HG02885 (cell line): ENCODE data around the gene ZNF620.
"Not testable (repeated sequence)": the region's sequence is repeated elsewhere in the genome, so short reads cannot be mapped to it uniquely, and the experiment has no call there.

Source experiments
- ATAC-seq: cut with Tn5 transposase; IDR thresholded peaks from one replicate; pipeline ENCODE4 v1.9.1; 2021; ENCODE audit warnings: mild to moderate bottlenecking; ENCODE audit not compliant: unreplicated experiment, poor library complexity

ZNF620 gene

DNA sequence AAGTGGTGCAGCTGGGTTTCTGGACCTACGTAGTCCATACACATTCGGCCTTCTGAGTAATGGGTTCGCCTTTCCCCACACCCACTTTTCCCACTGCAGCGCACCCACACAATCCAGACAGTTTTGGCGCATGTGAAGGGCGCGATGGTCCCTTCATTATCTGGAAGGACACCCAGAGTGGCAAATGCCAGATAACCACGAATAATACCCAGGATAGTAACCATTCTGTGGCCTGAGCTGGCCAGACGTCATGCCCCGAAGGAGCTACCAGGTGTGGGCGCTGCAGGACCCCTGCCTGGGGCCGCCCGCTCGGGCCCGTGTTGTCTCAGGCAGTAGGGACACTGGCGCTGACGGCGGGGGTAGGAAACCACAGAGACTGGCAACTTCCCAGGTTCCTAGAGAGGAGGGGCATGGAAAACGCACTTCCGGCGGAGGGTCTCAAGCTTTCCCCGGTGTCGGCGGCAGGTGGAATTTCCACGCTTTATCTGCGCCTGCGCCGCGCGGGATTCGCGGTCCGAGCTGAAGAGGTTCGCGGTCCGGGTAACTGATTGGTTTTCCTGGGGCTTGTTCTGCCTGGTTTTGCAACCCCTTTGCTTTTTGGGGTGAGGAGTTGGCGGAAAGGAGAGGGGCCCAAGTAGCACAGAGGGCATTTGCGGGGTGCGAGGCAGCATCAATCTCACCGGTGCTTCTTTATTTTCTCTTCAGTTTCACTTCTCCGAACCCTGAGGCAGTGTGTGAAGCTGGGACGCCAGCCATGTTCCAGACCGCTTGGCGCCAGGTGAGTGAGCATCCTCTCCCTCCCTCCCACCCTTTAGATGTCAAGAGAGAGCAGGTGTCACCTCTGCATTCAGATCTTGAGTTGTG is at the start of gene ZNF620:
TSS of gene ZNF620 (plus strand) at position 441 of the 864 bp plus-strand sequence. CDS start at position 755, 314 bp downstream.
- peak; percentile 76 for ATAC-seq

GRCh38 chr3:40456279-40456939 is 49.4 kb upstream of the ZNF620 start:
- no peak for ATAC-seq

DNA sequence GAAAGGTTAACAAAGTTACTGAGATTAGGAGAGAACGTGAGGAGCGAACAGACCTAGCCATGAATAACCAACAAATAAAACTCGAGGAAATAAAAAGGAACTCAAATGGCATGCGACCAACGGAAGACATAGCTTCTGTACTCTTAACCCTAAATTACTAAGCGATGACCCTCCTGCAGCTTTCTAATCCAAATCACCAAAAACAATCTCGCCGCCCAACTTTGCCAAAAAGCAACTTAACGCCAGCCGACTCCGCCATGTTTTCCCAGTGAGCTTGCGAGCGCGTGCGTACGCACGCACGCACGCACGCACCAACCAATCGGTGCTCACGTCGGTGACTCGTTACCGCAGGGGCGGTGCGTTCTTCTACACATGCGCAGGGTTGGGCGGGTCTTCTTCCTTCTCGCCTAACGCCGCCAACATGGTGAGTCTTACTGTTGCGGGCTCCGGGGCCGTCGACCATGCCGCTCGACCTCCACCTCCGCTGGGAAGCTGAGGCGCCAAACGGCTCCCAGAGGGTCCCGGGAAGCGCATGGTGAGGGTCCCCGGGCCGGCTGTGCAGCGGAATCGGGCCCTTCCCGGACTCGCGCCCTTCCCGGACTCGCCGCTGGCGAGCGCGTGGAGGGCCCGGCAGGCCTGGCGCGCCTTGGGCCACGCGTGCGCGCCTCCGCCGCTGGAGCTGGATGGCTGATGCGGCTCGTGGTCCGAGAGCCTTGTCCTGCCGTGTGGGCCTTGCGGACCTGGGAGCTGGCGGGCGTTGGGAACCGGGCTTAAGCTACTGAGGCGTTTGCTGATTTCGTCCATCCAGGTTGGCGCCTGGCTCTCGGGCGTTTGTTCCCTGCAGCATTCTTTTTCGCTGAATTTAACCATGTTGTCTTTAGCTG is 48.7 kb upstream of the ZNF620 start, which contains the start of gene RPL14:
TSS of gene RPL14 (plus strand) at position 400 of the 884 bp plus-strand sequence. CDS start at position 533, 133 bp downstream.
- peak; percentile 69 for ATAC-seq

DNA sequence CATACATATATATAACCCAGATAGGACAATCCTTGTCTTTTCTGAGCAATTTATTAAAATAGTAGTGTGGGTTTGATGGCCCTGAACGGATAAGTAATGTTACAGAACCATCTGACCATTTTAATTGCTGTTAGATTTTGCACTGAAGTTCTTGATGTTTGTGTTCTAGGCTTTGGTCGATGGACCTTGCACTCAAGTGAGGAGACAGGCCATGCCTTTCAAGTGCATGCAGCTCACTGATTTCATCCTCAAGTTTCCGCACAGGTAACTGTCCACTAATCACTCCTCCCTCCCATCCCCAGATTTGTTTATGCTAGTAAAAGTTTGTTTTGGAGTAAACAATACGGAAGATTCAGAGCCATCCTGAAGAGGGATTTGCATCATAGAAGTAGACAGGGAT is 47.4 kb upstream of the ZNF620 start:
- no peak for ATAC-seq

DNA sequence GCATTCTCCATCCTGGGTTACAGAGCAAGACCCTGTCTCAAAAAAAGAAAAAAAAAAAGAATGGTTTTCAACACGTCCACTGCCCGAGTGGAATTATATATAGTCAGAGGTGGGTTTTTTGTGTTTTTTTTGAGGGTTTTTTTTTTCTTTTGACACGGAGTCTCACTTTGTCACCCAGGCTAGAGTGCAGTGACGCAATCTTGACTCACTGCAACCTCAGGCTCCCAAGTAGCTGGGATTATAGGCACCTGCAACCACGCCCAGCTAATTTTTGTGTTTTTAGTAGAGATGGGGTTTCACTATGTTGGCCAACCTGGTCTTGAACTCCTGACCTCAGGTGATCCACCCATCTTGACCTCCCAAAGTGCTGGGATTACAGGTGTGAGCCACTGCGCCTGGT is 45.4 kb upstream of the ZNF620 start:
- not testable (repeated sequence) for ATAC-seq

DNA sequence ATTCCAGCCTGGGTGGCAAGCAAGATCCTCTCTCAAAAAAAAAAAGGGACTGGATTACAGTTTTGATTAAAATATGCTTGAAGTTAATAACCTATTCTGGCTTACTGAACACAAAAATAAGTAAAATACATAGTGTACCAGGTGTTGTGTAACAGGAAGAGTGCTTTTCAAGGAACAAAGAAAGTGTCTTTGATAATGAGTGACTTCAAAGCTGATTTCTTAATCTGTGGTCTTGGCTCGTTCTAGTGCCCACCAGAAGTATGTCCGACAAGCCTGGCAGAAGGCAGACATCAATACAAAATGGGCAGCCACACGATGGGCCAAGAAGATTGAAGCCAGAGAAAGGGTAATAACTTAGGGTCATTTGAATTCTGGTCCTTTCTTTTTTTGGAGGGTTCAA is 44.7 kb upstream of the ZNF620 start:
- no peak for ATAC-seq

GRCh38 chr3:40462838-40463237 is 43.0 kb upstream of the ZNF620 start:
- ATAC-seq: not testable (repeated sequence)

- no peak for ATAC-seq
These were observed 42.3 kb upstream of the ZNF620 start for GRCh38 chr3:40463579-40463978.

GRCh38 chr3:40464339-40465110 is 41.3 kb upstream of the ZNF620 start:
- no peak for ATAC-seq

GRCh38 chr3:40465111-40465407 is 40.8 kb upstream of the ZNF620 start:
- ATAC-seq: no peak

GRCh38 chr3:40465456-40465855 is 40.4 kb upstream of the ZNF620 start:
- no peak for ATAC-seq

DNA sequence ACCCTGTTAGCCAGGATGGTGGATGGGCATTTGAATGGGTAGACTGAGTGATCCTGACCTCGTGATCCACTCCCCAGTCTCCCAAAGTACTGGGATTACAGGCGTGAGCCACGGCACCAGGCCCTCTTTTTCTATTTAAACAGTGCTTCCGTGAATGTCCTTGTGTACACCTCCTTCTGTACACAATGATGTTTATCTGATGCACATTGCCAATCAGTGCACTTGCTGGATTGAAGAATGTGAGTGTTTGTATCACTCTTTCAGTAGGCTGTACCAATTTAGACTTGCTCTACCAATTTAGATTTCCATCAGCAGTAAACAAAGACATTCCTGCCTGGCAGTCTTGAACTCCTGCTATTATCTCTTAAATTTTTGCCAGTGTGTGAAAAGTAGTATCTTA is 37.8 kb upstream of the ZNF620 start:
- no peak for ATAC-seq

GRCh38 chr3:40470701-40471100 is 35.1 kb upstream of the ZNF620 start:
- ATAC-seq: no peak

DNA sequence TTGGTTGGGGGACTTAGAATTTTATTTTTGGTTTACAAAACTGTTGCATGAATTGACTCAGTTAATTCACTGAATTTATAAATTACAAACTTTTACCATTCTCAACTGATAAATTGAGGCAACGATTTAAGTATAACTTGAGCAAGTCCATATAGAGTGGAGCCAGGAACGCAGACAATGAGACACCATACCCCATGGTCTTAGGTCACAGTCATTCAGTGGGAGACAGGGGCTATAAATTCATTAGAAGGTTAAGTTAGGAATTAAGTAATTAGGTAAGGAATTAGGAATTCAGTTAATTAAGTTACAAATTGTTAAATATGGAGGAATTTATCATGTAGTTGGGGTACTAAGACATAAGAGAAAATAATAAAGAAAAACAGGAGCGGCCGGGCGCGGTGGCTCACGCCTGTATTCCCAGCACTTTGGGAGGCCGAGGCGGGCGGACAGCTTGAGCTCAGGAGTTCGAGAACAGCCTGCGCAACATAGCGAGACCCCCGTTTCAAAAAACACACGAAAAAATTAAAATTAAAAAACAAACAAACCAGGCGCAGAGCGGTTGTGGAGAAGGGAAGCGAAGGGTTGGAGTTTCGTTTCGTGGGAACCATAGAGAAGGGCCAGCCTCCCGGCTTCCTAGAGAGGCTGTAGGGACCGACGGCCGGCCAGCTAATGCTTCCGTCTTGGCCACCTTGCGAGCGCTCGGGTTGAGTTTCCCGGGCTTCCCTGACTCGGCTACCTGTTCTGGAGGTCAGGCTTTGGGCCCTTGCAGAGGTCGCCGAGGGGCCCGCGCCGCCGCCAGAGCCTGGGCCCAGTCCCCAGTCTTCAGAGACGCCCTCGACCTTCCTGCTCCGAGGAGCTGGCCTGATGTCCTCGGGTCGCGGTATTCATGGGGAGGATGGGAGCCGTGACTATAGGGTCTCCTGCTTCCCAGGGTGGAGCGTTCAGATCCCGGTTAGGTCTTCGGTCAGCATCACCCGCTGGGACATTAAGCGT is 29.1 kb upstream of the ZNF620 start, which contains the start of gene ZNF619:
TSS of gene ZNF619 (plus strand) at position 645 of the 993 bp plus-strand sequence. CDS start 858 bp downstream, outside the sequence.
- peak; percentile 86 for ATAC-seq

DNA sequence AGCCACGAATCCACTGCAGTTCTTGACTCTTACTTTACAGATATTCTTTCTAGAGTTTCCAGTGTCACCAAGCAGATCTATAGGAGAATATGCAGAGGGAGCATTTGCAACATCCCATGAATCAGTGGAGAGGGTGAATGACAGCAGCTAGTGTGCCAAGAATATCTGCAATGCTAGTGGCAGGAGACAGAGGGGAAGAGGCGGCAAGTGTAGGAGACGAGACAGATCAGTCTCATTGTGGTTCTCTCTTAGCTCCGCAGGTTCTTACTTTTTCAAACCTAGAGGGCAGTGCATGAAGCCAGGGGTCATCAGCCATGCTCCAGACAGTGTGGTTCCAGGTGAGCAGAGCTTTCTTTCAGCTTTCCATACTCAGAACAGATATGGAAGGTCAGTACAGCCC is 28.2 kb upstream of the ZNF620 start:
- ATAC-seq: no peak

DNA sequence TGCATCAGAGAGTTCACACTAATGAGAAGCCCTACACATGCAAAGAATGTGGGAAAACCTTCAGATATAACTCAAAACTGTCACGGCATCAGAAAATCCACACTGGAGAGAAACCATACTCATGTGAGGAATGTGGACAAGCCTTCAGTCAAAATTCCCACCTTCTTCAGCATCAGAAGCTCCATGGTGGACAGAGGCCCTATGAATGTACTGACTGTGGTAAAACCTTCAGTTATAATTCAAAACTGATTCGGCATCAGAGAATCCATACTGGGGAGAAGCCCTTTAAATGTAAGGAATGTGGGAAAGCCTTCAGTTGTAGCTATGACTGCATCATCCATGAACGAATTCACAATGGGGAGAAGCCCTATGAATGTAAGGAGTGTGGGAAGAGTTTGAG is 18.7 kb upstream of the ZNF620 start:
- ATAC-seq: no peak

GRCh38 chr3:40490916-40491315 is 14.9 kb upstream of the ZNF620 start:
- no peak for ATAC-seq

- ATAC-seq: no peak
These were observed 11.1 kb upstream of the ZNF620 start for GRCh38 chr3:40494698-40495097.

DNA sequence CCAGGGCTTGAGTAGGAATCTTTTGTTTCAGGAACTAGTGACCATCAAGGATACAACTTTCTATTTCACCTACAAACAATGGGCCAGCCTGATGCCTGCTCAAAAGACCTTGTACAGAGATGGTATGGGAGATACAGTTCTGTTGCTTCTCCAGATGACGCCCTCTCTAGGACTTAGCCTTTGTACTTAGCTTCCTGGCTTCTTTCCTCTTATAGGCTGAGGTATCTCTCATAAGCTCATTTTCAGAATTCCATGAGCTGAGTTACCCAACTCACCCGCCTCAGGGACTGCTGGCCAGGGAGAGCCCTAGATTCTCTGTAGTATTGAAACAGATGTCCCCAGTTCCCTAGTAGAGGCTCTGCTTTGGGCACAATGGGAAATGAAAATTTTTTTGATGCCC is 8.6 kb upstream of the ZNF620 start:
- ATAC-seq: no peak
